Measurements from ENCODE around the gene NTM. TPM values are rescaled to one million over a fixed set of nuclear protein-coding genes. Genes with fewer than 3 reads are reported as not detected.
A peak's percentile ranks its signal among the peaks of the same experiment; 100 is the strongest.

The NTM gene
- total RNA-seq, 1 experiment from 2014 or later = 16.4 TPM

DNA sequence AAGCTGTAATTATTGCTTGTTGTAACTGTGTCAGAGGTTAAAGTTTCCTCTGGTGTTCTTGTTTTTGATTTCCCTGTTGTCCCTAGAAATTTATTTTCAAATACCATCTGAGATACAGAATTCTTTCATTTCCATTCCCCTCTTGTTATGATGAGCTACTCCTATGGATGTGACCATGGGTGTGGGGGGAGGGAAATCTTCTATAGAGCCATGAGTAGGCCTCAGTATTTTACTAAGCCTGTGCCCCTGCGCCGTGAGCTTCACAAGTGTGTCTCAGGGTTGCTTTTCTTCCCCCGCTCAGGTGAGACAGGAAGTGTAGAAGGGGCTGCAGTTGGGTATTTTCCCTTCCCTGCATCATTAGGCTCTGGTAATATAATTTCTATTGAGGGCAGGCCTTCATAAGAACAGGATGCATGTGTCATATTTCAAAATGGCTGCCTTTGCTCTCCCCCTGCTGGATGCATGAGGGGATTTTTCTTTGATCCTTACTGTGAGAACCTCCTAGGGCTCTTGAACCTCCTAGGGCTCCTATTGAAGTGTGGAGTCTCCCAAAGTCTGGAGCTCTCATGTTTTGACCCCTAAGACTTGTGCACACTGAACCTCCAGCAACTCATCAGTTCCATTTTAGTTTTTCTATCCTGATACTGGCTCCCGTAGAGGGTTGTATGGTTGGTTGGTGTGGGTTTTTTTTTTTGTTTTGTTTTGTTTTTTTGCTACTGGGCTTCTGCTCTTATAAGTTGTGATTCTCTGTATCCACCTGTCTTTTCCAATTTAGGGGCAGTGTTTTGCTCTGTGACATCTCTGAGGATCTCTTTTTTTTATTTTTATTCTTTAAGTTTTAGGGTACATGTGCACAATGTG, 658.2 kb downstream of the NTM start:
- ATAC-seq (peak; percentile 36; the same call in 1 of the 2 replicates), DNase-seq (ENCODE audit: low spot score) (no peak)
- ChIA-PET POLR2A (no interaction called here), CTCF (interaction anchor here (0.6 to 1.9 kb wide), 5 partner anchors 8 to 375 kb away, joined by 3 to 6 read pairs (median 4); no protein-coding TSS in a partner anchor)
- Mint-ChIP-seq H3K27ac (no peak overlapping the region), H3K27me3 (ENCODE audit: low read depth) (no peaks in the 10 kb centered on the region), H3K9me3 (peaks cover 22% of the 10 kb centered on the region), H3K4me3 (no peak overlapping the region), H3K4me1 (peaks cover 41% of the 10 kb centered on the region), H3K36me3 (peaks cover 9% of the 10 kb centered on the region)
- TF ChIP-seq JAZF1 (CRISPR knock-in tag; IDR thresholded peaks at IDR 0.05) = no peak
- TF ChIP-seq NFE2L1 (CRISPR knock-in tag; IDR thresholded peaks at IDR 0.05) = no peak
- no peak for TF ChIP-seq ZNF263 (CRISPR knock-in tag; IDR thresholded peaks at IDR 0.05; ENCODE audit: low read depth)
- TF ChIP-seq ZNF423 (CRISPR knock-in tag; IDR thresholded peaks at IDR 0.05) = no peak
- no peak for TF ChIP-seq HMGA2 (CRISPR knock-in tag; IDR thresholded peaks at IDR 0.05)
- TF ChIP-seq SP1 (CRISPR knock-in tag; conservative IDR thresholded peaks at IDR 0.05) = no peak
- TF ChIP-seq, protein P1, sequence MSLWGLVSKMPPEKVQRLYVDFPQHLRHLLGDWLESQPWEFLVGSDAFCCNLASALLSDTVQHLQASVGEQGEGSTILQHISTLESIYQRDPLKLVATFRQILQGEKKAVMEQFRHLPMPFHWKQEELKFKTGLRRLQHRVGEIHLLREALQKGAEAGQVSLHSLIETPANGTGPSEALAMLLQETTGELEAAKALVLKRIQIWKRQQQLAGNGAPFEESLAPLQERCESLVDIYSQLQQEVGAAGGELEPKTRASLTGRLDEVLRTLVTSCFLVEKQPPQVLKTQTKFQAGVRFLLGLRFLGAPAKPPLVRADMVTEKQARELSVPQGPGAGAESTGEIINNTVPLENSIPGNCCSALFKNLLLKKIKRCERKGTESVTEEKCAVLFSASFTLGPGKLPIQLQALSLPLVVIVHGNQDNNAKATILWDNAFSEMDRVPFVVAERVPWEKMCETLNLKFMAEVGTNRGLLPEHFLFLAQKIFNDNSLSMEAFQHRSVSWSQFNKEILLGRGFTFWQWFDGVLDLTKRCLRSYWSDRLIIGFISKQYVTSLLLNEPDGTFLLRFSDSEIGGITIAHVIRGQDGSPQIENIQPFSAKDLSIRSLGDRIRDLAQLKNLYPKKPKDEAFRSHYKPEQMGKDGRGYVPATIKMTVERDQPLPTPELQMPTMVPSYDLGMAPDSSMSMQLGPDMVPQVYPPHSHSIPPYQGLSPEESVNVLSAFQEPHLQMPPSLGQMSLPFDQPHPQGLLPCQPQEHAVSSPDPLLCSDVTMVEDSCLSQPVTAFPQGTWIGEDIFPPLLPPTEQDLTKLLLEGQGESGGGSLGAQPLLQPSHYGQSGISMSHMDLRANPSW (CRISPR knock-in tag; conservative IDR thresholded peaks at IDR 0.05; ENCODE audit: low read depth) = no peak
- no peak for TF ChIP-seq CREB1 (CRISPR knock-in tag; IDR thresholded peaks at IDR 0.05)
- TF ChIP-seq GRHL2 (CRISPR knock-in tag; IDR thresholded peaks at IDR 0.05; ENCODE audit: insufficient replicate concordance, severe bottlenecking) = no peak
- TF ChIP-seq OVOL2 (CRISPR knock-in tag; IDR thresholded peaks at IDR 0.05; ENCODE audit: borderline replicate concordance) = no peak
- no peak for TF ChIP-seq RELA (CRISPR knock-in tag; IDR thresholded peaks at IDR 0.05; ENCODE audit: borderline replicate concordance)
- no peak for TF ChIP-seq MYBL2 (CRISPR knock-in tag; IDR thresholded peaks at IDR 0.05)
- TF ChIP-seq, protein P2, sequence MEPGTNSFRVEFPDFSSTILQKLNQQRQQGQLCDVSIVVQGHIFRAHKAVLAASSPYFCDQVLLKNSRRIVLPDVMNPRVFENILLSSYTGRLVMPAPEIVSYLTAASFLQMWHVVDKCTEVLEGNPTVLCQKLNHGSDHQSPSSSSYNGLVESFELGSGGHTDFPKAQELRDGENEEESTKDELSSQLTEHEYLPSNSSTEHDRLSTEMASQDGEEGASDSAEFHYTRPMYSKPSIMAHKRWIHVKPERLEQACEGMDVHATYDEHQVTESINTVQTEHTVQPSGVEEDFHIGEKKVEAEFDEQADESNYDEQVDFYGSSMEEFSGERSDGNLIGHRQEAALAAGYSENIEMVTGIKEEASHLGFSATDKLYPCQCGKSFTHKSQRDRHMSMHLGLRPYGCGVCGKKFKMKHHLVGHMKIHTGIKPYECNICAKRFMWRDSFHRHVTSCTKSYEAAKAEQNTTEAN (CRISPR knock-in tag; IDR thresholded peaks at IDR 0.05) = no peak
- no peak for TF ChIP-seq CBFB (CRISPR knock-in tag; IDR thresholded peaks at IDR 0.05; ENCODE audit: low read depth)
- no peak for TF ChIP-seq IRF2 (CRISPR knock-in tag; IDR thresholded peaks at IDR 0.05; ENCODE audit: borderline replicate concordance, low read depth)
- TF ChIP-seq ETV6 (CRISPR knock-in tag; IDR thresholded peaks at IDR 0.05) = no peak

DNA sequence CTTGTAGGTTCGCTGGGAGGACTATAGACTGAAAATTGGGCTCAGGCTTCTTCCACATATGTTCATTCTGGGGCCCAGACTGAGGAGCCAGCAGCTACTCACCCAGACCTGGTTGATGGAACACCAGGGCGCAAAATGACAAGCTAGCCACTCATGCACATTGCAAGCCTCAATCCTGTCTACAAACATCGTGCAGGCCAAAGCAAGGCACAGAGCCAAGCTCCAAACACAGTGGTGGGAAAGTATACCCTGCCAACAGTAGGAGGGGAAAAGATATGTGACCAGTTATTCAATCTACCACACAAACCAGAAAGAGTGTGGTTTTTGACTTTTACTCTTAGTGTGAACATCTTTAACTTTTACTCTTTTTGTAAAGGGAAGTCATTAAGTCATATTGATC, 660.5 kb downstream of the NTM start:
- H3K27ac Mint-ChIP-seq = no peak overlapping the region
- DNase-seq (ENCODE audit: low spot score) (no peak), ATAC-seq (no peak)
- H3K9me3 Mint-ChIP-seq = peaks cover 24% of the 10 kb centered on the region
- no peak overlapping the region for H3K4me3 Mint-ChIP-seq
- ChIA-PET POLR2A (interaction anchor here (0.6 kb wide), 1 partner anchor 48 kb away, joined by 3 read pairs; no protein-coding TSS in a partner anchor), CTCF (no interaction called here)
- H3K36me3 Mint-ChIP-seq = peaks cover 11% of the 10 kb centered on the region
- H3K4me1 Mint-ChIP-seq = peaks cover 29% of the 10 kb centered on the region
- no peaks in the 10 kb centered on the region for H3K27me3 Mint-ChIP-seq (ENCODE audit: low read depth)
- TF ChIP-seq ZNF263 (CRISPR knock-in tag; IDR thresholded peaks at IDR 0.05; ENCODE audit: low read depth) (no peak), CBFB (CRISPR knock-in tag; IDR thresholded peaks at IDR 0.05; ENCODE audit: low read depth) (no peak), SP1 (CRISPR knock-in tag; conservative IDR thresholded peaks at IDR 0.05) (no peak), MXD4 (CRISPR knock-in tag; IDR thresholded peaks at IDR 0.05; ENCODE audit: borderline replicate concordance) (no peak), ZNF232 (CRISPR knock-in tag; IDR thresholded peaks at IDR 0.05) (no peak)
- TF ChIP-seq, protein P3, sequence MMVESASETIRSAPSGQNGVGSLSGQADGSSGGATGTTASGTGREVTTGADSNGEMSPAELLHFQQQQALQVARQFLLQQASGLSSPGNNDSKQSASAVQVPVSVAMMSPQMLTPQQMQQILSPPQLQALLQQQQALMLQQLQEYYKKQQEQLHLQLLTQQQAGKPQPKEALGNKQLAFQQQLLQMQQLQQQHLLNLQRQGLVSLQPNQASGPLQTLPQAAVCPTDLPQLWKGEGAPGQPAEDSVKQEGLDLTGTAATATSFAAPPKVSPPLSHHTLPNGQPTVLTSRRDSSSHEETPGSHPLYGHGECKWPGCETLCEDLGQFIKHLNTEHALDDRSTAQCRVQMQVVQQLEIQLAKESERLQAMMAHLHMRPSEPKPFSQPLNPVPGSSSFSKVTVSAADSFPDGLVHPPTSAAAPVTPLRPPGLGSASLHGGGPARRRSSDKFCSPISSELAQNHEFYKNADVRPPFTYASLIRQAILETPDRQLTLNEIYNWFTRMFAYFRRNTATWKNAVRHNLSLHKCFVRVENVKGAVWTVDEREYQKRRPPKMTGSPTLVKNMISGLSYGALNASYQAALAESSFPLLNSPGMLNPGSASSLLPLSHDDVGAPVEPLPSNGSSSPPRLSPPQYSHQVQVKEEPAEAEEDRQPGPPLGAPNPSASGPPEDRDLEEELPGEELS (CRISPR knock-in tag; IDR thresholded peaks at IDR 0.05) = no peak
- TF ChIP-seq, protein P4, sequence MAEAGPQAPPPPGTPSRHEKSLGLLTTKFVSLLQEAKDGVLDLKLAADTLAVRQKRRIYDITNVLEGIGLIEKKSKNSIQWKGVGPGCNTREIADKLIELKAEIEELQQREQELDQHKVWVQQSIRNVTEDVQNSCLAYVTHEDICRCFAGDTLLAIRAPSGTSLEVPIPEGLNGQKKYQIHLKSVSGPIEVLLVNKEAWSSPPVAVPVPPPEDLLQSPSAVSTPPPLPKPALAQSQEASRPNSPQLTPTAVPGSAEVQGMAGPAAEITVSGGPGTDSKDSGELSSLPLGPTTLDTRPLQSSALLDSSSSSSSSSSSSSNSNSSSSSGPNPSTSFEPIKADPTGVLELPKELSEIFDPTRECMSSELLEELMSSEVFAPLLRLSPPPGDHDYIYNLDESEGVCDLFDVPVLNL (CRISPR knock-in tag; IDR thresholded peaks at IDR 0.05; ENCODE audit: borderline replicate concordance, low read depth) = no peak
- TF ChIP-seq, protein P5, sequence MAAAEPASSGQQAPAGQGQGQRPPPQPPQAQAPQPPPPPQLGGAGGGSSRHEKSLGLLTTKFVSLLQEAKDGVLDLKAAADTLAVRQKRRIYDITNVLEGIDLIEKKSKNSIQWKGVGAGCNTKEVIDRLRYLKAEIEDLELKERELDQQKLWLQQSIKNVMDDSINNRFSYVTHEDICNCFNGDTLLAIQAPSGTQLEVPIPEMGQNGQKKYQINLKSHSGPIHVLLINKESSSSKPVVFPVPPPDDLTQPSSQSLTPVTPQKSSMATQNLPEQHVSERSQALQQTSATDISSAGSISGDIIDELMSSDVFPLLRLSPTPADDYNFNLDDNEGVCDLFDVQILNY (CRISPR knock-in tag; IDR thresholded peaks at IDR 0.05) = no peak
- TF ChIP-seq, protein P6, sequence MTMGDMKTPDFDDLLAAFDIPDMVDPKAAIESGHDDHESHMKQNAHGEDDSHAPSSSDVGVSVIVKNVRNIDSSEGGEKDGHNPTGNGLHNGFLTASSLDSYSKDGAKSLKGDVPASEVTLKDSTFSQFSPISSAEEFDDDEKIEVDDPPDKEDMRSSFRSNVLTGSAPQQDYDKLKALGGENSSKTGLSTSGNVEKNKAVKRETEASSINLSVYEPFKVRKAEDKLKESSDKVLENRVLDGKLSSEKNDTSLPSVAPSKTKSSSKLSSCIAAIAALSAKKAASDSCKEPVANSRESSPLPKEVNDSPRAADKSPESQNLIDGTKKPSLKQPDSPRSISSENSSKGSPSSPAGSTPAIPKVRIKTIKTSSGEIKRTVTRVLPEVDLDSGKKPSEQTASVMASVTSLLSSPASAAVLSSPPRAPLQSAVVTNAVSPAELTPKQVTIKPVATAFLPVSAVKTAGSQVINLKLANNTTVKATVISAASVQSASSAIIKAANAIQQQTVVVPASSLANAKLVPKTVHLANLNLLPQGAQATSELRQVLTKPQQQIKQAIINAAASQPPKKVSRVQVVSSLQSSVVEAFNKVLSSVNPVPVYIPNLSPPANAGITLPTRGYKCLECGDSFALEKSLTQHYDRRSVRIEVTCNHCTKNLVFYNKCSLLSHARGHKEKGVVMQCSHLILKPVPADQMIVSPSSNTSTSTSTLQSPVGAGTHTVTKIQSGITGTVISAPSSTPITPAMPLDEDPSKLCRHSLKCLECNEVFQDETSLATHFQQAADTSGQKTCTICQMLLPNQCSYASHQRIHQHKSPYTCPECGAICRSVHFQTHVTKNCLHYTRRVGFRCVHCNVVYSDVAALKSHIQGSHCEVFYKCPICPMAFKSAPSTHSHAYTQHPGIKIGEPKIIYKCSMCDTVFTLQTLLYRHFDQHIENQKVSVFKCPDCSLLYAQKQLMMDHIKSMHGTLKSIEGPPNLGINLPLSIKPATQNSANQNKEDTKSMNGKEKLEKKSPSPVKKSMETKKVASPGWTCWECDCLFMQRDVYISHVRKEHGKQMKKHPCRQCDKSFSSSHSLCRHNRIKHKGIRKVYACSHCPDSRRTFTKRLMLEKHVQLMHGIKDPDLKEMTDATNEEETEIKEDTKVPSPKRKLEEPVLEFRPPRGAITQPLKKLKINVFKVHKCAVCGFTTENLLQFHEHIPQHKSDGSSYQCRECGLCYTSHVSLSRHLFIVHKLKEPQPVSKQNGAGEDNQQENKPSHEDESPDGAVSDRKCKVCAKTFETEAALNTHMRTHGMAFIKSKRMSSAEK (CRISPR knock-in tag; IDR thresholded peaks at IDR 0.05; ENCODE audit: borderline replicate concordance) = no peak
